GM19240 (cell line): ENCODE data around the gene NR1H3.

Experiments
- DNase-seq: peaks from one replicate; pipeline ENCODE4 v3.0.0; 2011; ENCODE audit warnings: low spot score; ENCODE audit not compliant: insufficient read length

Gene NR1H3

DNA sequence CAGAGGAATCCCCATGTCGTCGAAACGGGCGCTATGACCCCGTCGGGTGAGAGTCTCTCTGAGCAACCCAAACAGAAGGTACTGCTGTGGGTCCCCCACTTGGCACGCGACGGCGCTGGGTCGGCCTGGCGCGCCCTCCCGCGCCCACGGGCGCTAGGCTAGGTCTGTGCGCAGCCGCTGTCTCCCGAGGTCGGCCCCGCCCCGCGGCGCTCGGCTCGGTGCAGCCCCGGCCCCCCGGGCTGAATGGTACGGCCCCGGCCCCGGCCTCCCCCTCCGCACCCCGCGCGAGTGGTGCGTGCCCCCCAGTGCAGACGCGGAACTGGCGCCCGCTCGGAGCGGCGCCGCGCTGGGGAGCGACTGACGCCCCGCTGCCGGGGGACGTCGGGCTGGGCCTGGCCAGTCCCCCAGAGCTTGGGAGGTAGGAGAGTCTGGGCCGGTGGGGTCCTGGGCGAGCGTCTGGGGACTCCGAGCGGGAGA lies 12.1 kb downstream of the NR1H3 start, which contains the start of gene MADD:
MADD (plus strand) TSS at position 305 of the 477 bp plus-strand sequence.
- DNase-seq, result peak; percentile 91

DNA sequence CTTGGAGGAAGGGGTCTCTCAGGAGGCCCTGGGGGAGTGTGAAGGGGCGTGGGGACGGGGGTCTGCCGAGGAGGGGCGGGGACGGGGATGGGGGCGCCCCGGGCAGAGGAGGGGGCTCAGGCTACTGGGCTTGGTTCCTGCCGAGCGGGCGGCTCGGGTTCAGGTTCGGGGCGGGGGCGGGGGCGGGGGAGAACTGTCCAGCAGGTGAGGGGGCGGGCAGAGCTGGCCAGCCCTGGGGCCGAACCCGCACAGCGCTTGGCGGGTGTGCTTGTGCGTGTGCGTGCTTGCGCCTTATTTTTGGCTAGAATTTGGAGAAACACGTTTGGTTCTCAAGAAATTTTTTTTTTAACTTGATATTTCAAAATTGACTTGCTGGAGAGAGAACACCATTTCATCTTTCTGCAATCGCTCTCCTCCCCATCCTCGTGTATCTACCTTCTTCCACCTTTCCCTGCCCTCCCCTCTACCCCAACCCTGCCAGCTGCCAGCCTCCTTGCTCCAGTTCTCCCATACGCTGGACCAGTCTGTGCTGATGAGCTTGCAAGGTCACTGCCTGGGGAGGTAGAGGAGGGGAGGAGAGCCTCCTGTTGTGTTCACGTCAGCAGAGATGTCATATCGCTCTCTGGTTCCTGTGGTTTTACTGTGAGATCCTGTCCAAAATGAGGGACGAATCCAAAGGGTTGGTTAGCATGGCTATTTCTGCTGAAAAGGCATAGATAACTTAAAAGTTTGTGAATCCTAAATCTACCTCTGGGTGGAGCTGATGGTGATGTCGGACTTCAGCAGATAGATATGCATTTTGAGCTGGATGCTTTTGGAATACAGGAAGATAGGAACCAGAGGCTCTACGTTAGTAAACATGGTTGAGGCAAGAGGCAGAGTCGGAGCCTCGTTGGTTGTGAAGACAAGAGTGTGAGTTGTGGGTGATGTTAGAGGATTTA lies 12.8 kb downstream of the NR1H3 start:
- DNase-seq, result no peak

DNA sequence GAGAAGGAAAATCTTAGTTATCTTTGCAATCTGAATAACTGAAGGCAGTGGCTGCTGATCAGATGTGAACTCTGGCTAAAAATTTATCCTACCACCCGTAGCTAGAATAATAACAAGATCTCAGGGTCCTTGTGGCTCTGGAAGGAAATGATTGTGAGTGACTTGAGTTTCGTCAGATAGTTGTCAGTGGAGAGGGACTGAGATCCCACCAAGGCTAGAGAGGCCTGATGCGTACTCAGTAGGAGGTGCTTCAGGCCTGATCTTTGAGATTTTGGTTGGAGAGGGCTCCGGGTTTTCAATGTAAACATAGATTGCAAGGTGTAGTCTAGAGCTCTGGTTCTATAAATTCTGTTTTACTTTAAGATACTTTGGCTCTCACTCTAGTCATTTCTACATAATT lies 13.5 kb downstream of the NR1H3 start:
- no peak for DNase-seq

DNA sequence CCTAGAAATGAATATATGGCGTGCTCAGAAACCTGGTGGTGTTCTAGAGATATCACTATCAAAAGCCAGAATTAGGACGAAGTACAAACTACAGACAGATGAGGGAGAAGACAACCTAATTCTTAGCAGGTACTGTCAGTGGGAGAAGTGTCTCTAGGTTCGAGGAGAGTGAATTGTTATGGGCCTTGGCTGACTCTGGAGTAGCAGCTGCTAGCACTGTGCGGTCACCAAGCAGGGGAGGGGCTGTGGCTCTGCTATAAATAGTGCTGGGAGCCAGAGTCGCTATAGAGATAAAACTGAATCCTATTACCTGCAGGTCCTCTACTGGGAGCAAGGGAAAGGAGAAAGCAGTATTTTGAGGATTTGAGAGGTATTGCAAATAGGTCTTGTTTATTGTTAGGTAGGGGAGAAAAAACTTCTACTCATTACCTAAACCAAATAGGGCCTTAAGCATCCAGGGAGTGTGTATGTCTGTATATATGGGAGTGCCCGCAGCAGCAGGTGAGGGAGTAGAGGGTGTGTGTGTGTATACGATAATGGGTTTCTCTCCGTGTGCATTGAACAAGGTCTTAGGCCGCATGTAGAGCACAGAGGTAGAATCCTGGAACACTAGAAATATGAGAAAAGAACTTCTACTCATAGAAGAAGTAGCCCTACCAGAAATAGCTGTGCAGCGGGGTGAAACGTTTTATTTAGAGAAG lies 14.3 kb downstream of the NR1H3 start:
- DNase-seq, result no peak

DNA sequence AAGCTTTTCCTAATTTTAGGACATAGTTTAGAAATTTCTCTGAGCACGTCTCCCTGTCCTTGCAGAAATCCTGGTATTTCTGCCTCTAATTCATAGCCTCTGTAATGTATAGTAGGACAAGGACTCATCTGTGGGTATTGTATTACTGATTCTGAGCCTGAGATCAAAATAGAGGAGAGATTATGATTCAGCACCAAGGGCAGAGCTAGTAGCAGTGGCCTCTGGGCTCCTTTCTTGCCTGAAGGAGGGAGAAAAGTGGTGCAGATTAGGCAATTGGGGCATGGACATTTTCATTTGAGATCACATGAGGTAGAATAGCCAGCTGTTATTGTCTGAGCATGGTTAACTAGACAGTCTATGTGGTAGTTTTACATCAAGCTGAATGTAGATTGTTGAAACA lies 14.9 kb downstream of the NR1H3 start:
- DNase-seq, result no peak

DNA sequence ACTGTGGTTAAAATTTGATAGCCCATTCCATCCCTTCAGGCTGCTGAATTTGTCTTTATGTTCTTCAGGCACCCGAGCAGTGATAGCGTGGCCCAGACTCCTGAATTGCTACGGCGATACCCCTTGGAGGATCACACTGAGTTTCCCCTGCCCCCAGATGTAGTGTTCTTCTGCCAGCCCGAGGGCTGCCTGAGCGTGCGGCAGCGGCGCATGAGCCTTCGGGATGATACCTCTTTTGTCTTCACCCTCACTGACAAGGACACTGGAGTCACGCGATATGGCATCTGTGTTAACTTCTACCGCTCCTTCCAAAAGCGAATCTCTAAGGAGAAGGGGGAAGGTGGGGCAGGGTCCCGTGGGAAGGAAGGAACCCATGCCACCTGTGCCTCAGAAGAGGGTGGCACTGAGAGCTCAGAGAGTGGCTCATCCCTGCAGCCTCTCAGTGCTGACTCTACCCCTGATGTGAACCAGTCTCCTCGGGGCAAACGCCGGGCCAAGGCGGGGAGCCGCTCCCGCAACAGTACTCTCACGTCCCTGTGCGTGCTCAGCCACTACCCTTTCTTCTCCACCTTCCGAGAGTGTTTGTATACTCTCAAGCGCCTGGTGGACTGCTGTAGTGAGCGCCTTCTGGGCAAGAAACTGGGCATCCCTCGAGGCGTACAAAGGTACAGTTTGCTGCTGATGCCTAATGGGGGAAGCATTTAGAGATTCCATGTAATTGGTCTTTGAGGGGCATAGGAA lies 16.9 kb downstream of the NR1H3 start:
- DNase-seq, result no peak

DNA sequence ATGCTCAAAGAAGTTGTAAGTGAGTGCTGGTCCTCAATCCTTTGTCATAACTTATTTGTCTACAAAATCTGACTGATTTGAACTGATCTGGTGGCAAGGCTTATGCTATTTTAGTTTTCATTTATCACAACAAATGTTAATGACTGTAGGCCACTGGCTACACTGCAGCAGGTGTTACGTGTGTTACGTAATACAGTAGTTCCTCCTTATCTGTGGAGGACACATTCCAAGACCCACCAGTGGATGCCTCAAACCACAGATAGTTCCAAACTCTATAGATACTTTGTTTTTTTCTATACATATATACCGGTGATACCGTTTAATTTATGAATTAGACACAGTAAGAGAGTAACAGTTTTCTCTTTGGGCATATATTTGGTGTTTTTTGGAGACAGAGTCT lies 19.1 kb downstream of the NR1H3 start:
- no peak for DNase-seq

DNA sequence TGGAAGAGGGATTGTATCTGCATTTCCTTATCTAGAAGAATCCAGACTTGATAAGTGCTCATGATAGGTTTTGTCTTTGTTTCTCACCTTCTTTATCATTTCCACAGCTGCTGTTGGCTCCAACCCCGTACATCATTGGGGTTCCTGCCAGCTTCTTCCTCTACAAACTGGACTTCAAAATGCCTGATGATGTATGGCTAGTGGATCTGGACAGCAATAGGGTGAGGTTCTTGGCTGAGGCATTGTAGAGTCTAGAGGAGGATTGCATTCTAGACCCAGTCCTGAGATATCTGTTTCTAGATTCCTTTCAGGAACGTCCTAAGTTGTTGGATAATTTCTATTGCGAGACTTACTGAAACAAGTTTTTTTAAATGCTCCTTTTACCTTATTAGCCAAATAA lies 20.3 kb downstream of the NR1H3 start:
- no peak for DNase-seq

DNA sequence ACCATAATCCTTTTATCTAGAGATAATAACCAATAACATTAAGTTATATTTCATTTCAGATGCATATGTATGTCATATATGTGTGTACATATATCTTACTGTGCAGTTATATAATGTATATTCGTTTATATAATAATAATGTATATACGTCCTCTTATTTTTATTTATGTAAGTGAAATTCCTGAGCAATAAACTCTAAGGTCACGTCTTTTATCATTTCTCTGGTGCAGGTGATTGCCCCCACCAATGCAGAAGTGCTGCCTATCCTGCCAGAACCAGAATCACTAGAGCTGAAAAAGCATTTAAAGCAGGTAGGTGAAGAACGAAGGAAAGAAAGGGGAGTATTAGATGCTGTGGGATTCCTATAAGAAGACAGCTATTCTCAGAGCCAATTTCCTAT lies 21.0 kb downstream of the NR1H3 start:
- DNase-seq, result no peak

DNA sequence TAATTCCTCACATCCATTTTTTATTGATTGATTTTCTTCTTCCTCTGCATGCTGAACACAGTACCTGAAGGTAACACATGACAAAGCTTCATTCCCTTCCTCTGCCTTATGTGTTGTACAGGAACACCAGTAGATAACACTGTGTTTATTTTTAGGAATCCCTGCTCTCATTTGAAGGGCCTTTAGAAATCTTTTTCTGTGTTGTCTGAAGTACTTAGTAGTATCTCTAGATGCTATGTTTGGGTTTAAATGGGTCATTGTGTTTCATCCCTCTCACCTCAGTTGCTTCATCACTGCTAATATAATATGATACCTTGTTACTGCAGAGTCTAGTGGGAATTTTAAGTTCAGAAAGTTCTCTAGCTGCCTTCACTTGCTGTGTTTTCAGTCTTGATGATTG lies 22.3 kb downstream of the NR1H3 start:
- DNase-seq, result no peak

DNA sequence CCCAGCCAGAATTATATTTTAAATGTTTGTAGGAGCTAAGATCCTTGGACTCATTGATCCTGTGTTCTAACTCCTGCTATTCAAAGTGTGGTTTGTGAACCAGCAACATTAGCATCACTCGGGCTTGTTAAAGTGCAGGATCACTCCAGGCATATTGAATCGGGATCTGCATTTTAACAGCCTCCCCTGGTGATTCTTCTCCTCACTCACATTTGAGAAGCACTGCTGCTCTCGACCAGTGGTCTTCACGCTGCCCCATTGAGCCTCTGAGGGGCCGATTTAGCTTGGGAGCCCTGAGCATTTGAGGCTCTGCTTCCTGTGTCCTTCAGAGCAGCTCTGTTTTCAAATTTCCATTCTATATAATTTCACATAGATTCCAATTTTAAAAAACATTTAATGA lies 23.1 kb downstream of the NR1H3 start:
- no peak for DNase-seq

DNA sequence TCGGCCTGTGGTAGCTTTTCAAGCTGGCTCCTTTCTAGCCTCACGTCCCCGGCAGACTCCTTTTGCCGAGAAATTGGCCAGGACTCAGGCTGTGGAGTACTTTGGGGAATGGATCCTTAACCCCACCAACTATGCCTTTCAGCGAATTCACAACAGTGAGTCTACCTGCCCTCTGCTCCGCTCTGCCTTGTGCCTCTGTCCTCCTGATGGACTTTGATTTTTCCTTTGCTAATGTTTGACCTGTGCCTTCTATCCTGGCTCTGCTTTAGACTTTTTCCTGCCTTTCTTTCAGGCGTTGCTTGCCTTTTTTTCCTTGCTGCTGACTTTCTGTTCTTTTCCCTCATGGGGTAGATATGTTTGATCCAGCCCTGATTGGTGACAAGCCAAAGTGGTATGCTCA lies 24.7 kb downstream of the NR1H3 start:
- DNase-seq, result no peak

DNA sequence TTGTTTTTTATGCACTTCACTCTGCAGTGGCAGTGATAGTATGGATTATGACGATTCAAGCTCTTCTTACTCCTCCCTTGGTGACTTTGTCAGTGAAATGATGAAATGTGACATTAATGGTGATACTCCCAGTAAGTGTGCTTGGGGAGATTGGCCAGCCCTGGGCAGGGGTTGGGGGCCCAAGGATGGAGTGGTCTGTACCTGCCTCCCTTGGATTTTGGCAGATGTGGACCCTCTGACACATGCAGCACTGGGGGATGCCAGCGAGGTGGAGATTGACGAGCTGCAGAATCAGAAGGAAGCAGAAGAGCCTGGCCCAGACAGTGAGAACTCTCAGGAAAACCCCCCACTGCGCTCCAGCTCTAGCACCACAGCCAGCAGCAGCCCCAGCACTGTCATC lies 26.4 kb downstream of the NR1H3 start:
- no peak for DNase-seq

DNA sequence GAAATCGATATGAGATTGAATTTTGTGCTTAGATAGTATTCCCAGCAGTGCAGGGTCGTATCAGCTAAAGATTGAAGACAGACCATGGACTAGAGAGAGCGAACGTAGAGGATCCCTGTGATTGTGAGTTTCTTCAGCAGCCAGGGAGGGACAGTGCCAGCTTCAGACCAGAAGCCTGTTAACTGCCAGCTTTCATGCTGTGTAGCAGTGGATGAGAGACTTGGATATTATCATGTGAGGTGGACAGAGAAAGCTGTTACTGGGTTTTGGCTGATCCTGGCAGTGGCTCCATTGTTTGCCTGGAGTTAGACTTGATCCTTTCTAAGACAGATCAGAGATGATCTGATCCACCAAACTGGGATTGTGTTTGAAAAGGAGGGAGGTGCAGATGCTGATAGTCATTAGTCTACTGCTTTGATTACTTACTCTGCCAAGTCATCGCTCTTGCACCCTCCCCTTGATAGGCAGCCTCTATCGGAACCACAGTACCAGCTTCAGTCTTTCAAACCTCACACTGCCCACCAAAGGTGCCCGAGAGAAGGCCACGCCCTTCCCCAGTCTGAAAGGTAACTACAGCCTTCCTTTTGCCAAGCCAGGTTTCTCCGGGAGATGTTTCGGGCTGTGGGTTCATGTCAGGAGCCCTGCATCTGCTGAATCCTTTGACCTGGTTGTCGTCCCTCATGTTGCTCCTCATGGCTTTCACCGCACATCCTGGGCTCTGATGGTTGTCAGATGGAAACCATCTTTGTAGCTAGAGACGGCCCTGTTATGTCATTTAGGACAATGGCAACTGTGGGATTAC lies 28.4 kb downstream of the NR1H3 start:
- DNase-seq, result no peak

DNA sequence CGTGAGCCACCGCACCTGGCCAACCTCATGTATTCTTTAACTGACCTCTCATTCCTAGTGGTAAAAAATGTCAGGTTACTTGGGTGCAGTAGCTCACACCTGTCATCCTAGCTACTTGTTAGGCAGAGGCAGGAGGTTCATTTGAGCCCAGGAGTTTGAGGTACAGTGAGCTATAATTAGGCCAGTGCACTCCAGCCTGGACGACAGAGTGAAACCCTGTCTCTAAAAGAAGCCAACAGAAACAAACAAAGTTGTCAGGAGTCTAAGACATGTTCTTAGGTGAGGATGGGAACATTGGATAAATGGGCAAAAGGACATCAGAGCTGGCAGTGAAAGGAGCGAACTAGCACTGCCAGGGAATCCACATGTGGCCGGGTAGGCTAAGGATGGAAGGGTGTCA lies 30.3 kb downstream of the NR1H3 start:
- no peak for DNase-seq

DNA sequence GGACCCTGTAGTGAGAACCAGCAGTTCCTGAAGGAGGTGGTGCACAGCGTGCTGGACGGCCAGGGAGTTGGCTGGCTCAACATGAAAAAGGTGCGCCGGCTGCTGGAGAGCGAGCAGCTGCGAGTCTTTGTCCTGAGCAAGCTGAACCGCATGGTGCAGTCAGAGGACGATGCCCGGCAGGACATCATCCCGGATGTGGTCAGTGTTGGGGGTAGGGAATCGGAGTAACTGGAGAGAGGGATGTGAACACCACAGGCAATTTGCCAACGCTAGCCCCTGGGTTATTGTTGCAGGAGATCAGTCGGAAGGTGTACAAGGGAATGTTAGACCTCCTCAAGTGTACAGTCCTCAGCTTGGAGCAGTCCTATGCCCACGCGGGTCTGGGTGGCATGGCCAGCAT lies 32.1 kb downstream of the NR1H3 start:
- no peak for DNase-seq

DNA sequence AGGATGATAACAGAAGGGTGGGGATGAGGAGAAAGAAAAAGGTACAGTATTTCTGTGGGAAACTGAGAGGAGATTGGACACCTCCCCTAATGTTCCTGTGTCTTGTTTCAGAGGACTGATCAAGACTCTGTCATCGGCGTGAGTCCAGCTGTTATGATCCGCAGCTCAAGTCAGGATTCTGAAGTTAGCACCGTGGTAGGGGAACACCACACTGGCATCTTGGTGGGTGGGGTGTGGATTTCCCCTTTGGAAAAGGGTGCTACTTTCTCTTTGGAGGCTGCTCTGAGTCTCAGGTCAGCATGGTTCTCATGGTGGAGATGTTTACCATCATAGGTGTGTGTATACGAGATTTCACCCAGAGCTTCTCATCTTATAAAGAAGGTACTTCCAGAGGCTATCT lies 37.6 kb downstream of the NR1H3 start:
- DNase-seq, result no peak

DNA sequence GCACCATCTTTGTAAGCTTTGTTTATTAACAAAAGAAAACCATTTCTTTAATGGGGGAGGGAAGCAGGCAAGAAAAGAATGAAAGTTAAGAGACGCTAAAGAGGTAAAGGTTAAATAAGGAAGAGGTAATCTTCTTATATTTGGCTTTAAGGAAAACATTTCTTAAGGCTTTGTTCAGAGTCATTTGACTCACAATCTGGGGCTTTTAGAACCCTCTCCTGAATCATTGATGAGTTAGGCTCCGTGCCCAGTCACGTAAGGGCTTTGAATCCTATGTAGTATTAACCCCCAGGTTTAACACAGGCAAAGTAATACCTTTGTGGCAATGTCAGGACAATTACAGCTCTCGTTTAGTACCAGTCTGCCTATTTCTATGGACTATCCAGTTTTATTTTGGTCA lies 38.2 kb downstream of the NR1H3 start:
- DNase-seq, result no peak

DNA sequence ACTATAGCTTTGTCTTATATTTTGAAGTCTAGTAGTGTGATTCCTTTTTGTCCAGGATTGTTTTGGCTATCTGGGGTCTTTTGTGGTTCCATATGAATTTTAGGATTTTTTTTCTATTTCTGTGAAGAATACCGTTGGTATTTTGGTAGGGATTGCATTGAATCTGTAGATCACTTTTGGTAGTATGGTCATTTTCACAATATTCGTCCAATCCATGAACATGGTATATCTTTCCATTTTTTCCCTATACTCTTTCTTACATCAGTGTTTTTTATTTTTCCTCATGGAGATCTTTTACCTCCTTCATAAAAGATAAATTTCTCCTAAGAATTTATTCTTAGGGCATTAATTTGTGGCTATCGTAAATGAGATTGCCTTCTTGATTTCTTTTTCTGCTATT lies 41.3 kb downstream of the NR1H3 start:
- no peak for DNase-seq

DNA sequence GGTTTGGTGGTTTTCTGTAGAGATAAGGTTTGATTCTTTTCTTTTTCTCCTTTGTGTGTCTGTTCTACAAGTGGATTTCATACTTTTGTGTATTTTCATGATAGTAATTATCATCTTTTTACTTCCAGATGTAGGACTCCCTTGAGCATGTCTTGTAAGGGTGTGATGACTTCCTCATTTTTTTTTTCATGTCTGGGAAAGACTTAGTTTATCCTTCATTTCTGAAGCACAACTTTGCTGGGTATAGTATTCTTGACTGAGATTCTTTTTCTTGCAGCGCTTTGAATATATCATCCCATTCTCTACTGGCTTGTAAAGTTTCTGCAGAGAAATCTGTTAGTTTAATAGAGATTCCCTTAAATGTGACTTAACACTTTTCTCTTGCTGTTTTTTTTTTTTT lies 45.1 kb downstream of the NR1H3 start:
- DNase-seq, result no peak
